Breast epithelium (tissue), 3 donors: ENCODE results near the gene ADAMTS8.

Source experiments
- POLR2A ChIP-seq: fragments of 450-650 bp; IDR thresholded peaks from one replicate; pipeline ENCODE4 v1.6.1; 2016; ENCODE audit warnings: antibody characterized with exemption, mild to moderate bottlenecking, moderate library complexity
- POLR2AphosphoS5 ChIP-seq, 3 donors: sonication (generic); formaldehyde crosslinking; IDR thresholded peaks; one replicate each; pipeline ENCODE4 v1.6.1; 2017; ENCODE audit warnings: antibody characterized with exemption in 3 of 3
- TF ChIP-seq, protein P1 (sequence below), 3 donors: fragments of 450-650 bp; IDR thresholded peaks; one replicate each; pipeline ENCODE4 v1.5.1; 2016 to 2017; ENCODE audit warnings: antibody characterized with exemption in 3 of 3, mild to moderate bottlenecking in 3 of 3, moderate library complexity in 3 of 3

- TF ChIP-seq POLR2A (no peak), POLR2AphosphoS5 (IDR thresholded peaks at IDR 0.05) (no peak)
- TF ChIP-seq, protein P1, sequence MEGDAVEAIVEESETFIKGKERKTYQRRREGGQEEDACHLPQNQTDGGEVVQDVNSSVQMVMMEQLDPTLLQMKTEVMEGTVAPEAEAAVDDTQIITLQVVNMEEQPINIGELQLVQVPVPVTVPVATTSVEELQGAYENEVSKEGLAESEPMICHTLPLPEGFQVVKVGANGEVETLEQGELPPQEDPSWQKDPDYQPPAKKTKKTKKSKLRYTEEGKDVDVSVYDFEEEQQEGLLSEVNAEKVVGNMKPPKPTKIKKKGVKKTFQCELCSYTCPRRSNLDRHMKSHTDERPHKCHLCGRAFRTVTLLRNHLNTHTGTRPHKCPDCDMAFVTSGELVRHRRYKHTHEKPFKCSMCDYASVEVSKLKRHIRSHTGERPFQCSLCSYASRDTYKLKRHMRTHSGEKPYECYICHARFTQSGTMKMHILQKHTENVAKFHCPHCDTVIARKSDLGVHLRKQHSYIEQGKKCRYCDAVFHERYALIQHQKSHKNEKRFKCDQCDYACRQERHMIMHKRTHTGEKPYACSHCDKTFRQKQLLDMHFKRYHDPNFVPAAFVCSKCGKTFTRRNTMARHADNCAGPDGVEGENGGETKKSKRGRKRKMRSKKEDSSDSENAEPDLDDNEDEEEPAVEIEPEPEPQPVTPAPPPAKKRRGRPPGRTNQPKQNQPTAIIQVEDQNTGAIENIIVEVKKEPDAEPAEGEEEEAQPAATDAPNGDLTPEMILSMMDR (IDR thresholded peaks at IDR 0.05): no peak
These were observed 42.7 kb upstream of the ADAMTS8 start for GRCh38 chr11:130470832-130471706.
